CD4-positive, alpha-beta memory T cell (primary cell): ENCODE measurements around the gene TMEFF1. TPM values are rescaled to one million over a fixed set of nuclear protein-coding genes. Genes with fewer than 3 reads are reported as not detected.

Experiments used
- CTCF ChIA-PET: fragments of 350-600 bp; sonication (Branson Sonifier 250); formaldehyde crosslinking; loops from one replicate; lab custom pipeline; 2021; ENCODE audit warnings: inconsistent platforms; ENCODE audit not compliant: partially characterized antibody; lab: Charles Lee
- POLR2A ChIA-PET: fragments of 350-600 bp; sonication (Branson Sonifier 250); formaldehyde crosslinking; loops from one replicate; lab custom pipeline; 2021; ENCODE audit not compliant: partially characterized antibody; lab: Charles Lee
- DNase-seq, 5 donors: peaks; one replicate each; pipeline versions ENCODE4 v3.0.0 to v3.0.0-alpha.2; 2020 to 2022; ENCODE audit warnings: mixed read lengths in 1 of 5
- H3K27ac ChIP-seq: one replicate; pipeline ENCODE4 v1.7.0; 2013; ENCODE audit warnings: low read depth, low read length
- H3K27me3 ChIP-seq: 2 replicates; pipeline ENCODE4 v1.7.0; 2013; ENCODE audit warnings: mild to moderate bottlenecking, low read length, moderate library complexity; ENCODE audit not compliant: insufficient read depth
- H3K36me3 ChIP-seq: 2 replicates; pipeline ENCODE4 v1.7.0; 2013; ENCODE audit warnings: mild to moderate bottlenecking, low read length, moderate library complexity; ENCODE audit not compliant: insufficient read depth
- H3K4me1 ChIP-seq: 2 replicates; pipeline ENCODE4 v1.7.0; 2013; ENCODE audit warnings: mild to moderate bottlenecking, low read length, moderate library complexity; ENCODE audit not compliant: insufficient read depth
- H3K4me3 ChIP-seq, 2 donors: one replicate each; pipeline ENCODE4 v1.7.0; 2013; ENCODE audit warnings: low read length in 2 of 2, mild to moderate bottlenecking in 1 of 2
- H3K9me3 ChIP-seq, 2 donors: one replicate each; pipeline ENCODE4 v1.7.0; 2013; ENCODE audit warnings: low read length in 2 of 2, control low read depth in 1 of 2; ENCODE audit not compliant: control insufficient read depth in 1 of 2
- H3K27ac Mint-ChIP-seq, 7 donors: one replicate each; pipeline ENCODE4 v1.8.0; 2020 to 2021; ENCODE audit warnings: mixed read lengths in 7 of 7, mild to moderate bottlenecking in 6 of 7, inconsistent platforms in 3 of 7, moderate library complexity in 3 of 7
- H3K27me3 Mint-ChIP-seq, 2 donors: one replicate each; pipeline ENCODE4 v1.8.0; 2020 to 2021; ENCODE audit warnings: mixed read lengths in 2 of 2
- H3K36me3 Mint-ChIP-seq, 2 donors: one replicate each; pipeline ENCODE4 v1.8.0; 2020 to 2021; ENCODE audit warnings: mixed read lengths in 2 of 2, inconsistent platforms in 1 of 2, mild to moderate bottlenecking in 1 of 2
- H3K4me1 Mint-ChIP-seq, 4 donors: one replicate each; pipeline ENCODE4 v1.8.0; 2020 to 2021; ENCODE audit warnings: mixed read lengths in 4 of 4, mild to moderate bottlenecking in 1 of 4
- H3K4me3 Mint-ChIP-seq, 8 donors: one replicate each; pipeline ENCODE4 v1.8.0; 2020 to 2021; ENCODE audit warnings: mixed read lengths in 8 of 8, mild to moderate bottlenecking in 7 of 8, moderate library complexity in 6 of 8, inconsistent platforms in 3 of 8
- H3K9me3 Mint-ChIP-seq, 8 donors: one replicate each; pipeline ENCODE4 v1.8.0; 2020 to 2021; ENCODE audit warnings: mixed read lengths in 8 of 8, mild to moderate bottlenecking in 5 of 8, inconsistent platforms in 3 of 8, moderate library complexity in 1 of 8
- intact Hi-C: fragments of 100-400 bp; cut with micrococcal nuclease; formaldehyde crosslinking; loops from one replicate; pipeline ENCODE4 v1.15.1; 2023
- polyA plus RNA-seq, 2 donors: library from polyadenylated mRNA; unstranded; fragments of 300-500 nt; fragmentation: Illumina TruSeq; gene quantifications; one replicate each; pipeline ENCODE4 v1.2.3, GENCODE V29; 2021
- total RNA-seq, 2 experiments: library from RNA; stranded (reverse); gene quantifications; one replicate each; pipeline ENCODE4 v1.2.3, GENCODE V29; 2021

TMEFF1 gene
- total and polyA plus RNA-seq, 4 experiments from 2014 or later = not detected

GRCh38 chr9:100540327-100540726 lies 67.4 kb downstream of the TMEFF1 start:
- Histone ChIP-seq H3K4me1 (no peaks in the 10 kb centered on the region), H3K36me3 (no peaks in the 10 kb centered on the region), H3K27ac (no peak overlapping the region), H3K4me3 (no peak overlapping the region), H3K27me3 (no peaks in the 10 kb centered on the region), H3K9me3 (no peaks in the 10 kb centered on the region)
- Mint-ChIP-seq H3K27ac (no peak overlapping the region), H3K27me3 (no peaks in the 10 kb centered on the region), H3K9me3 (peaks cover 0 to 13% (median 6%) of the 10 kb centered on the region in 8 donors), H3K36me3 (peaks cover 0 to 9% of the 10 kb centered on the region in 2 donors), H3K4me1 (no peaks in the 10 kb centered on the region), H3K4me3 (no peak overlapping the region)
- intact Hi-C loops = no loop called here
- DNase-seq = no peak
- ChIA-PET POLR2A (no interaction called here), CTCF (no interaction called here)

- Mint-ChIP-seq H3K4me1 (no peaks in the 10 kb centered on the region), H3K36me3 (peaks cover 0 to 29% of the 10 kb centered on the region in 2 donors), H3K9me3 (peaks cover 0 to 26% (median 13%) of the 10 kb centered on the region in 8 donors), H3K4me3 (no peak overlapping the region), H3K27me3 (no peaks in the 10 kb centered on the region), H3K27ac (no peak overlapping the region)
- CTCF ChIA-PET = no interaction called here
- Histone ChIP-seq H3K4me3 (no peak overlapping the region), H3K36me3 (no peaks in the 10 kb centered on the region), H3K27me3 (no peaks in the 10 kb centered on the region), H3K4me1 (no peaks in the 10 kb centered on the region), H3K9me3 (no peaks in the 10 kb centered on the region), H3K27ac (no peak overlapping the region)
- POLR2A ChIA-PET = no interaction called here
- intact Hi-C loops = no loop called here
- DNase-seq = no peak
Measured at GRCh38 chr9:100549048-100549447, 76.1 kb downstream of the TMEFF1 start.

GRCh38 chr9:100554935-100555401 lies 82.0 kb downstream of the TMEFF1 start:
- Histone ChIP-seq H3K4me3 (no peak overlapping the region), H3K9me3 (no peaks in the 10 kb centered on the region), H3K27me3 (no peaks in the 10 kb centered on the region), H3K4me1 (no peaks in the 10 kb centered on the region), H3K36me3 (no peaks in the 10 kb centered on the region), H3K27ac (no peak overlapping the region)
- no peak overlapping the region for H3K4me3 Mint-ChIP-seq
- H3K27me3 Mint-ChIP-seq = no peaks in the 10 kb centered on the region
- DNase-seq = no peak
- CTCF ChIA-PET = no interaction called here
- POLR2A ChIA-PET = no interaction called here
- H3K27ac Mint-ChIP-seq = no peak overlapping the region
- no peaks in the 10 kb centered on the region for H3K4me1 Mint-ChIP-seq
- intact Hi-C loops = no loop called here
- peaks cover 0 to 6% of the 10 kb centered on the region in 2 donors for H3K36me3 Mint-ChIP-seq
- H3K9me3 Mint-ChIP-seq = no peaks in the 10 kb centered on the region

- Histone ChIP-seq H3K9me3 (no peaks in the 10 kb centered on the region), H3K27ac (no peak overlapping the region), H3K4me3 (no peak overlapping the region), H3K27me3 (no peaks in the 10 kb centered on the region), H3K4me1 (no peaks in the 10 kb centered on the region), H3K36me3 (no peaks in the 10 kb centered on the region)
- DNase-seq = no peak
- no peak overlapping the region for H3K27ac Mint-ChIP-seq
- H3K4me1 Mint-ChIP-seq = no peaks in the 10 kb centered on the region
- peaks cover 0 to 3% of the 10 kb centered on the region in 2 donors for H3K36me3 Mint-ChIP-seq
- intact Hi-C loops = no loop called here
- no peaks in the 10 kb centered on the region for H3K9me3 Mint-ChIP-seq
- H3K27me3 Mint-ChIP-seq = no peaks in the 10 kb centered on the region
- ChIA-PET CTCF (no interaction called here), POLR2A (no interaction called here)
- H3K4me3 Mint-ChIP-seq = no peak overlapping the region
Measured at GRCh38 chr9:100555471-100555870, 82.5 kb downstream of the TMEFF1 start.

- H3K36me3 Mint-ChIP-seq = no peaks in the 10 kb centered on the region
- intact Hi-C loops = no loop called here
- no peaks in the 10 kb centered on the region for H3K27me3 Mint-ChIP-seq
Measured at GRCh38 chr9:100557053-100557452, 84.1 kb downstream of the TMEFF1 start.

GRCh38 chr9:100561256-100561655 lies 88.3 kb downstream of the TMEFF1 start:
- Histone ChIP-seq H3K27ac (no peak overlapping the region), H3K4me3 (no peak overlapping the region), H3K27me3 (no peaks in the 10 kb centered on the region), H3K9me3 (no peaks in the 10 kb centered on the region), H3K4me1 (no peaks in the 10 kb centered on the region), H3K36me3 (no peaks in the 10 kb centered on the region)
- CTCF ChIA-PET = interaction anchor here (1.2 kb wide), 1 partner anchor 11 kb away, joined by 3 read pairs; no protein-coding TSS in a partner anchor
- no peaks in the 10 kb centered on the region for H3K27me3 Mint-ChIP-seq
- H3K4me3 Mint-ChIP-seq = no peak overlapping the region
- H3K4me1 Mint-ChIP-seq = no peaks in the 10 kb centered on the region
- no peaks in the 10 kb centered on the region for H3K36me3 Mint-ChIP-seq
- POLR2A ChIA-PET = no interaction called here
- intact Hi-C loops = no loop called here
- H3K27ac Mint-ChIP-seq = no peak overlapping the region
- no peak for DNase-seq
- no peaks in the 10 kb centered on the region for H3K9me3 Mint-ChIP-seq

More at GRCh38 chr9:100557053-100557452, 84.1 kb downstream of the TMEFF1 start:
- Histone ChIP-seq H3K4me1 (no peaks in the 10 kb centered on the region), H3K36me3 (no peaks in the 10 kb centered on the region), H3K4me3 (no peak overlapping the region), H3K27ac (no peak overlapping the region), H3K9me3 (no peaks in the 10 kb centered on the region), H3K27me3 (no peaks in the 10 kb centered on the region)
- ChIA-PET POLR2A (no interaction called here), CTCF (interaction anchor here (1.5 kb wide), 1 partner anchor 39 kb away, joined by 3 read pairs; no protein-coding TSS in a partner anchor)
- Mint-ChIP-seq H3K4me3 (no peak overlapping the region), H3K9me3 (no peaks in the 10 kb centered on the region), H3K27ac (no peak overlapping the region), H3K4me1 (no peaks in the 10 kb centered on the region)
- no peak for DNase-seq

- H3K4me1 Mint-ChIP-seq = no peaks in the 10 kb centered on the region
- no peak overlapping the region for H3K4me3 Mint-ChIP-seq
- H3K4me3 ChIP-seq = no peak overlapping the region
- H3K36me3 Mint-ChIP-seq = peaks cover 0 to 7% of the 10 kb centered on the region in 2 donors
- ChIA-PET CTCF (no interaction called here), POLR2A (no interaction called here)
- no peaks in the 10 kb centered on the region for H3K9me3 ChIP-seq
- no peaks in the 10 kb centered on the region for H3K36me3 ChIP-seq
- H3K27ac Mint-ChIP-seq = no peak overlapping the region
- peaks cover 0 to 2% (median 0%) of the 10 kb centered on the region in 8 donors for H3K9me3 Mint-ChIP-seq
- H3K27me3 Mint-ChIP-seq = no peaks in the 10 kb centered on the region
- H3K27me3 ChIP-seq = no peaks in the 10 kb centered on the region
- intact Hi-C loops = no loop called here
- DNase-seq = no peak
- H3K27ac ChIP-seq = no peak overlapping the region
- H3K4me1 ChIP-seq = no peaks in the 10 kb centered on the region
Measured at GRCh38 chr9:100567856-100568255, 94.9 kb downstream of the TMEFF1 start.
